A673 (cell line): Measurements from ENCODE around the gene VWA7.

ENCODE experiments used
- EZH2 ChIP-seq: fragments of 200-600 bp; sonication (generic); IDR thresholded peaks from 2 replicates; pipeline ENCODE4 v1.6.1; 2017; ENCODE audit warnings: borderline replicate concordance, low read depth, mild to moderate bottlenecking, mixed read lengths, antibody characterized with exemption, low read length; ENCODE audit not compliant: poor library complexity, severe bottlenecking
- TF ChIP-seq, protein P1 (sequence below): fragments of 300-800, 200-600 bp; sonication (generic); conservative IDR thresholded peaks from 2 replicates; pipeline ENCODE4 v1.5.1; 2017; ENCODE audit warnings: low read depth, mild to moderate bottlenecking, antibody characterized with exemption, low read length, moderate library complexity, mixed read lengths

DNA sequence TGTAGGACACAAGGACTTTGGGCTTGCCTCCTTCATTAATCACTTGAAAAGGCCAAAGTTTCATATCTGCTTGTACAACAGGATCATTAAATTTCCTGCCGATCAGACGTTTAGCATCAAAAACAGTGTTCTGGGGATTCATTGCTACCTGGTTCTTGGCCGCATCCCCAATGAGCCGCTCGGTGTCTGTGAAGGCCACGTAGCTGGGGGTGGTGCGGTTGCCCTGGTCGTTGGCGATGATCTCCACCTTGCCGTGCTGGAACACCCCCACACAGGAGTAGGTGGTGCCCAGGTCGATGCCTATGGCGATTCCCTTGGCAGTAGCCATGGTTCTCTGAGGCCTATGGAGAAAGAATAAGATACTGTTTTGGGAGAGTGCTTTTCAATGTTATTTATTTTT, 34.5 kb upstream of the VWA7 start:
- TF ChIP-seq, protein P1, sequence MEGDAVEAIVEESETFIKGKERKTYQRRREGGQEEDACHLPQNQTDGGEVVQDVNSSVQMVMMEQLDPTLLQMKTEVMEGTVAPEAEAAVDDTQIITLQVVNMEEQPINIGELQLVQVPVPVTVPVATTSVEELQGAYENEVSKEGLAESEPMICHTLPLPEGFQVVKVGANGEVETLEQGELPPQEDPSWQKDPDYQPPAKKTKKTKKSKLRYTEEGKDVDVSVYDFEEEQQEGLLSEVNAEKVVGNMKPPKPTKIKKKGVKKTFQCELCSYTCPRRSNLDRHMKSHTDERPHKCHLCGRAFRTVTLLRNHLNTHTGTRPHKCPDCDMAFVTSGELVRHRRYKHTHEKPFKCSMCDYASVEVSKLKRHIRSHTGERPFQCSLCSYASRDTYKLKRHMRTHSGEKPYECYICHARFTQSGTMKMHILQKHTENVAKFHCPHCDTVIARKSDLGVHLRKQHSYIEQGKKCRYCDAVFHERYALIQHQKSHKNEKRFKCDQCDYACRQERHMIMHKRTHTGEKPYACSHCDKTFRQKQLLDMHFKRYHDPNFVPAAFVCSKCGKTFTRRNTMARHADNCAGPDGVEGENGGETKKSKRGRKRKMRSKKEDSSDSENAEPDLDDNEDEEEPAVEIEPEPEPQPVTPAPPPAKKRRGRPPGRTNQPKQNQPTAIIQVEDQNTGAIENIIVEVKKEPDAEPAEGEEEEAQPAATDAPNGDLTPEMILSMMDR: no peak
- no peak for TF ChIP-seq EZH2
